ENCODE results near the gene SMIM32.

The SMIM32 gene

GRCh38 chr5:136206361-136206760 lies 13.4 kb upstream of the SMIM32 start:
- DNase-seq: no peak

GRCh38 chr5:136205941-136206340 lies 13.0 kb upstream of the SMIM32 start:
- DNase-seq: no peak

GRCh38 chr5:136205061-136205702 lies 12.2 kb upstream of the SMIM32 start:
- DNase-seq: no peak

GRCh38 chr5:136203303-136203922 lies 10.5 kb upstream of the SMIM32 start:
- DNase-seq: no peak

- DNase-seq: no peak
Measured at GRCh38 chr5:136202469-136203205, 9.7 kb upstream of the SMIM32 start.

- no peak for DNase-seq
Measured at GRCh38 chr5:136201870-136202269, 8.9 kb upstream of the SMIM32 start.

- no peak for DNase-seq
Measured at GRCh38 chr5:136200761-136201160, 7.8 kb upstream of the SMIM32 start.

- DNase-seq: no peak
Measured at GRCh38 chr5:136200130-136200529, 7.2 kb upstream of the SMIM32 start.

GRCh38 chr5:136199408-136199807 lies 6.4 kb upstream of the SMIM32 start:
- no peak for DNase-seq

- DNase-seq: no peak
Measured at GRCh38 chr5:136198453-136198852, 5.5 kb upstream of the SMIM32 start.

GRCh38 chr5:136197462-136198142 lies 4.6 kb upstream of the SMIM32 start:
- no peak for DNase-seq

- no peak for DNase-seq
Measured at GRCh38 chr5:136195971-136196820, 3.2 kb upstream of the SMIM32 start.

- DNase-seq: no peak
Measured at GRCh38 chr5:136194576-136194975, 1.6 kb upstream of the SMIM32 start.

GRCh38 chr5:136193322-136193935 lies 467 bp upstream of the SMIM32 start:
- DNase-seq: no peak

- no peak for DNase-seq
Measured at GRCh38 chr5:136192015-136192525, 892 bp downstream of the SMIM32 start.

GRCh38 chr5:136191304-136192014 lies 1.5 kb downstream of the SMIM32 start:
- no peak for DNase-seq

- DNase-seq: no peak
Measured at GRCh38 chr5:136190904-136191303, 2.1 kb downstream of the SMIM32 start.

GRCh38 chr5:136190091-136190720 lies 2.8 kb downstream of the SMIM32 start:
- no peak for DNase-seq

GRCh38 chr5:136188859-136189258 lies 4.1 kb downstream of the SMIM32 start:
- no peak for DNase-seq

- DNase-seq: no peak
Measured at GRCh38 chr5:136186796-136187195, 6.2 kb downstream of the SMIM32 start.
